Gastrocnemius medialis (tissue), 4 donors: Measurements from ENCODE around the gene ARHGAP22. TPM values are rescaled to one million over a fixed set of nuclear protein-coding genes. Genes with fewer than 3 reads are reported as not detected.

Source experiments
- ATAC-seq, 2 donors: fragments of 150-250 bp; one replicate each; pipeline ENCODE4 v1.9.1; 2016
- DNase-seq, 2 donors: peaks; one replicate each; pipeline ENCODE4 v3.0.0-alpha.2; 2019
- H3K27ac ChIP-seq, 4 donors: fragments of 200-600 bp; sonication (generic); 1 replicate in 1 of 4; 2 replicates in 3 of 4; pipeline ENCODE4 v1.5.1; 2016 to 2018; ENCODE audit warnings: mild to moderate bottlenecking in 2 of 4, moderate library complexity in 1 of 4
- H3K27me3 ChIP-seq, 3 donors: fragments of 200-600 bp; sonication (generic) in 2 of 3; 1 replicate in 1 of 3; 2 replicates in 2 of 3; pipeline versions ENCODE4 v1.5.1 to v1.6.0; 2016 to 2019; ENCODE audit warnings: mild to moderate bottlenecking in 1 of 3, moderate library complexity in 1 of 3
- H3K36me3 ChIP-seq, 2 donors: fragments of 200-600 bp; sonication (generic) in 1 of 2; one replicate each; pipeline ENCODE4 v1.5.1; 2017 to 2018
- H3K4me1 ChIP-seq, 2 donors: fragments of 200-600 bp; sonication (generic) in 1 of 2; one replicate each; pipeline ENCODE4 v1.5.1; 2016 to 2017; ENCODE audit warnings: mild to moderate bottlenecking in 2 of 2
- H3K4me3 ChIP-seq, 4 donors: fragments of 200-600 bp; sonication (generic) in 3 of 4; 1 replicate in 1 of 4; 2 replicates in 3 of 4; pipeline ENCODE4 v1.5.1; 2016 to 2019; ENCODE audit warnings: mild to moderate bottlenecking in 2 of 4
- H3K9me3 ChIP-seq, 3 donors: fragments of 200-600 bp; sonication (generic) in 2 of 3; 1 replicate in 1 of 3; 2 replicates in 2 of 3; pipeline ENCODE4 v1.5.1; 2016 to 2019
- POLR2A ChIP-seq, 2 donors: fragments of 450-650 bp; IDR thresholded peaks; one replicate each; pipeline ENCODE4 v1.6.1; 2017; ENCODE audit warnings: antibody characterized with exemption in 2 of 2, mild to moderate bottlenecking in 2 of 2, moderate library complexity in 2 of 2
- in situ Hi-C, 4 donors: fragments of 200-750 bp; cut with MboI; loops; one replicate each; pipeline versions ENCODE4 v1.15.0 to v1.8.0; 2017; ENCODE audit warnings: low sequenced_read_pairs in 4 of 4
- intact Hi-C: fragments of 100-400 bp; cut with DNase I; formaldehyde crosslinking; loops from one replicate; pipeline ENCODE4 v1.15.1; 2023; ENCODE audit warnings: low total_unique reads
- total RNA-seq, 4 donors: library from RNA; depleted of rRNA; stranded (reverse); fragments of >200 nt; gene quantifications; one replicate each; pipeline versions ENCODE4 v1.1.0 to v1.2.3, GENCODE V29; 2016
- TF ChIP-seq, protein P1 (sequence below), 5 experiments: fragments of 450-650 bp in 3 of 5; fragments of 200-600 bp in 2 of 5; sonication (generic) in 2 of 5; IDR thresholded peaks in 4 of 5; conservative IDR thresholded peaks in 1 of 5; 1 replicate in 4 of 5; 2 replicates in 1 of 5; pipeline ENCODE4 v1.5.1; 2016 to 2019; ENCODE audit warnings: antibody characterized with exemption in 5 of 5, mild to moderate bottlenecking in 3 of 5, moderate library complexity in 3 of 5

The ARHGAP22 gene
- total RNA-seq, 4 donors from 2014 or later: 0.69 to 0.92 (median 0.72) TPM; not detected in 1

DNA sequence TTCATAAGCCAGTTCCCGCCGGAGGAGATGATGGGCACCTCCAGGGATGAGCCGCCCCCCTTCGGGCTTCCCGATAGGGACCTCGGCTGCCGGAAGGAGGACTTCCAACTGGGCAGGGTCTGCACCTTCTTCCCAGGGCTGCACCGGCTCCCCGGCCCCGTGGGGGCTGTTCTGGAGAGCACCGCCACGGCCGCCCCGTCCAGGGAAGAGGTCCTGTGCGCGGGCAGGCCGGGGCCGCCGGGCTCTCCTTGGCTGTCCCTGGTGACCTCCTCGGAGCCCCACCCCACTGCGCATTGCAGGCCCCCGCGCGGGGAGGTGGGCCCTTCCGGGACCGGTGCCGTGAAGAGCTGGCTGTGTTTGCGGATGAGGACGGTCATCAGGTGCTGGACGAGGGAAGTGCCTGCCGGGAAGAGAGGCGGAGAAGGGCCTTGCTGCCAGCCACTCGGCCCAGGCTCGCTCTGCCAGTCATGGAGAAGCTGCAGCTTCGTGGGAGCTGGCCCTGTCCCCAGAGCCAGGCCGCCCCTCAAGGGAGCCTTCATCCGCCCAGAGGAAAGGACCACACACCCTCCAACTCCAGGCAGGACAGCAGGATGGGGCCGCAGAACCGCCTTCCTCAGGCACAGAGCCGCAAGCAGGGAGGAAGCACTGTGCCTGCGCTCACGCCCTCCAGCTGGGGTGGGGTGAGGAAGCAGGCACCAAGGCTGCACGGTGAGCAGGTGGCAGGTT lies 154.0 kb downstream of the ARHGAP22 start:
- TF ChIP-seq, protein P1, sequence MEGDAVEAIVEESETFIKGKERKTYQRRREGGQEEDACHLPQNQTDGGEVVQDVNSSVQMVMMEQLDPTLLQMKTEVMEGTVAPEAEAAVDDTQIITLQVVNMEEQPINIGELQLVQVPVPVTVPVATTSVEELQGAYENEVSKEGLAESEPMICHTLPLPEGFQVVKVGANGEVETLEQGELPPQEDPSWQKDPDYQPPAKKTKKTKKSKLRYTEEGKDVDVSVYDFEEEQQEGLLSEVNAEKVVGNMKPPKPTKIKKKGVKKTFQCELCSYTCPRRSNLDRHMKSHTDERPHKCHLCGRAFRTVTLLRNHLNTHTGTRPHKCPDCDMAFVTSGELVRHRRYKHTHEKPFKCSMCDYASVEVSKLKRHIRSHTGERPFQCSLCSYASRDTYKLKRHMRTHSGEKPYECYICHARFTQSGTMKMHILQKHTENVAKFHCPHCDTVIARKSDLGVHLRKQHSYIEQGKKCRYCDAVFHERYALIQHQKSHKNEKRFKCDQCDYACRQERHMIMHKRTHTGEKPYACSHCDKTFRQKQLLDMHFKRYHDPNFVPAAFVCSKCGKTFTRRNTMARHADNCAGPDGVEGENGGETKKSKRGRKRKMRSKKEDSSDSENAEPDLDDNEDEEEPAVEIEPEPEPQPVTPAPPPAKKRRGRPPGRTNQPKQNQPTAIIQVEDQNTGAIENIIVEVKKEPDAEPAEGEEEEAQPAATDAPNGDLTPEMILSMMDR (IDR thresholded peaks at IDR 0.05 in 4 of 5, conservative IDR thresholded peaks at IDR 0.05 in 1 of 5): no peak
- no peak for TF ChIP-seq POLR2A (IDR thresholded peaks at IDR 0.05)
- ATAC-seq (no peak), DNase-seq (no peak)
- Histone ChIP-seq H3K36me3 (no peaks in the 10 kb centered on the region), H3K9me3 (no peaks in the 10 kb centered on the region), H3K27ac (no peak overlapping the region), H3K4me3 (no peak overlapping the region), H3K27me3 (no peaks in the 10 kb centered on the region), H3K4me1 (peaks cover 0 to 4% of the 10 kb centered on the region in 2 donors)
- in situ Hi-C loops: no loop called here
- intact Hi-C loops: no loop called here

DNA sequence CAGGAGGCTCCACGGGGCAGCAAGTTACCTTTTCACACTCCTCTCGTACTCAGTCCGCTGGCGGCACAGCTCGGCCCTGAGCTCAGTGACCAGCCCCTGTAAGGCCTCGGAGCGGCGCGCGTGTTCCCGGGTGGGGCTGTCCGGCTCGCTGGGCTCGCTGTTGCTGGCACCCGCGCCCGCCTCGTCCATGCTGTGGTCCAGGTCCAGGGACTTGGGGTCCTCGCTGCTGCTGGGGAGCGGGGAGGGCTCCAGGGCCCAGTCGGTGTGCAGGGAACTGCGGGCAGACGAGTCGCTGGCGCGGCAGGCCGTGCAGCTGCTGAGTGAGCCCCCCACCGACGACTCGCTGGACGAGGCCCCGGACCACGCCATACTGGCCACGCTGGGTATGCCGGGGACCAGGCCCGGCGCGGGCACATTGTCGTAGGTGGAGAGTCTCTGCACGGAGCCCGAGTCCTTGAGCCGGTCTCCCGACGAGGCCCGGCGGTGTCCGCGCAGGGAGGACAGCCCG lies 154.6 kb downstream of the ARHGAP22 start:
- in situ Hi-C loops: no loop called here
- DNase-seq (no peak), ATAC-seq (no peak)
- H3K27ac ChIP-seq: no peak overlapping the region
- intact Hi-C loops: no loop called here
- no peaks in the 10 kb centered on the region for H3K36me3 ChIP-seq
- H3K4me3 ChIP-seq: peak overlapping the region in 3 of 4 donors; percentile 17 to 28 (median 22)
- no peak for TF ChIP-seq POLR2A (IDR thresholded peaks at IDR 0.05)
- TF ChIP-seq, protein P1 (IDR thresholded peaks at IDR 0.05 in 4 of 5, conservative IDR thresholded peaks at IDR 0.05 in 1 of 5): no peak
- no peaks in the 10 kb centered on the region for H3K27me3 ChIP-seq
- H3K9me3 ChIP-seq: no peaks in the 10 kb centered on the region
- peaks cover 0 to 4% of the 10 kb centered on the region in 2 donors for H3K4me1 ChIP-seq

DNA sequence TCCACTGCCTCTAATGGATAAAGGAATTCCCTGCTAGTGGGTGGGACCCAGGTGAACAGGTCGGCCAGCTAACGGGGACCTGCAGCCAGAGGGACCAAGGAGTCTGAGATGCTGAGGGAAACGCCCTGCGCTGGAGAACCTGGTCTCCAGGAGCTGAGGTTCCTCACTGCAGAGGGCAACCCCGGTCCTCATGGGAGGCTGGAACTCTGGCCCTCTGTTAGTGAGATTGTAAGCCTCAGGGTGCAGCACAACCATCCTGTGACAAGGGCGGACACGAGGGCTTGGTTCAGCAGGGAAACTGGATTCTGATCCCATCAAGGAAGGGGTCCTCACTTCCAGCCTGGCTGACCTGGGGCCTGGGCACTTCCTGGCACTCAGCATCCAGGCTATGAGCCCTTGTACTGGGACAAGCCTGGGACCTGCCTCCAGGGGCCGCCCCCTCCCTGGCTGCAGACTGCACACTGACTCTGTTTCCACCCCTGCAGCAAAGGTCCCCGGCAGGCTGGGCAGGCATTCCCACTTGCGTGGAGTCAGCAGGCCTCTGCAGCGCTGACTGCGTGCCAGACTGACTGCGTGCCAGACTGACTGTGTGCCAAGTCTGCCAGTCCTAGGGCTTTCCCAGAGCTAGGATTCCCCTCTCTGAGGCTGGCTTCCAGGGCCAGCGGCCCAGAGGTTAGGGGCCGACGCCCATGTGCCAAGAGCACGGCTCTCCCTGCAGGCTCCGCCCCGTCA lies 155.2 kb downstream of the ARHGAP22 start:
- no peaks in the 10 kb centered on the region for H3K4me1 ChIP-seq
- TF ChIP-seq, protein P1 (IDR thresholded peaks at IDR 0.05 in 4 of 5, conservative IDR thresholded peaks at IDR 0.05 in 1 of 5): no peak
- TF ChIP-seq POLR2A (IDR thresholded peaks at IDR 0.05): no peak
- H3K27ac ChIP-seq: no peak overlapping the region
- no peaks in the 10 kb centered on the region for H3K27me3 ChIP-seq
- no peaks in the 10 kb centered on the region for H3K9me3 ChIP-seq
- in situ Hi-C loops: no loop called here
- ATAC-seq (peak; percentile 44 to 46), DNase-seq (peak in 1 of 2 donors; percentile 40)
- intact Hi-C loops: no loop called here
- no peaks in the 10 kb centered on the region for H3K36me3 ChIP-seq
- peak overlapping the region in 3 of 4 donors; percentile 17 to 28 (median 22) for H3K4me3 ChIP-seq

DNA sequence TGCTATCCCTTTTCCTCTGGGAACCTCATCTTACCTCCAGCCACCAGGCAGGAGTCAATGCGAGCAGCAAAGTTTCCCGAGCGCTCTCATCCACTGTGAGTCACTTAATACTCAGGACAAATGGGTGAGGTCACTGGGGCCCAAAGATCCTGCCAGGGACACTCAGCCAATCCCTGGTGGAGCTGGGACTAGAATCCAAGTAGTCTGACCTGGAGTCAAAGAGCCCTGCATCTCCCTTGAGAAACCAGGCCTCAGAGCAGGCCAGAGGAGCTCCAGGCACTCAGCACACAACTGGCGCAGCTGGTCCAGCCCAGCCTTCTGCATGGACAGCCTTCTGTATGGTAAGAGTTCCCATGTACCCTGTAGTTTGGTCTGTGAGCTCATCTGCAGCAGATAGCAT lies 156.1 kb downstream of the ARHGAP22 start:
- Histone ChIP-seq H3K9me3 (no peaks in the 10 kb centered on the region), H3K4me3 (no peak overlapping the region), H3K36me3 (no peaks in the 10 kb centered on the region), H3K27ac (no peak overlapping the region), H3K27me3 (no peaks in the 10 kb centered on the region), H3K4me1 (no peaks in the 10 kb centered on the region)
- no peak for DNase-seq
- TF ChIP-seq, protein P1 (IDR thresholded peaks at IDR 0.05 in 4 of 5, conservative IDR thresholded peaks at IDR 0.05 in 1 of 5): no peak
- TF ChIP-seq POLR2A (IDR thresholded peaks at IDR 0.05): no peak
- in situ Hi-C loops: no loop called here
- no peak for ATAC-seq
- intact Hi-C loops: no loop called here
